Ascending aorta (tissue), 2 donors: Measurements from ENCODE around the gene R3HCC1L. TPM values are rescaled to one million over a fixed set of nuclear protein-coding genes. Genes with fewer than 3 reads are reported as not detected.

ENCODE experiments used
- DNase-seq, 2 donors: peaks; one replicate each; pipeline ENCODE4 v3.0.0-alpha.2; 2019; ENCODE audit warnings: low spot score in 2 of 2
- H3K27ac ChIP-seq, 2 donors: fragments of 200-600 bp; sonication (generic); one replicate each; pipeline ENCODE4 v1.5.1; 2016 to 2017; ENCODE audit warnings: mild to moderate bottlenecking in 1 of 2
- H3K27me3 ChIP-seq: fragments of 200-600 bp; sonication (generic); one replicate; pipeline ENCODE4 v1.5.1; 2017
- H3K36me3 ChIP-seq, 2 donors: fragments of 200-600 bp; sonication (generic); one replicate each; pipeline ENCODE4 v1.5.1; 2016
- H3K4me1 ChIP-seq, 2 donors: fragments of 200-600 bp; sonication (generic); one replicate each; pipeline ENCODE4 v1.5.1; 2016 to 2017; ENCODE audit warnings: mild to moderate bottlenecking in 1 of 2
- H3K4me3 ChIP-seq, 2 donors: fragments of 200-600 bp; sonication (generic); one replicate each; pipeline ENCODE4 v1.5.1; 2016 to 2017; ENCODE audit warnings: mild to moderate bottlenecking in 1 of 2
- H3K9me3 ChIP-seq, 2 donors: fragments of 200-600 bp; sonication (generic); one replicate each; pipeline ENCODE4 v1.5.1; 2016
- CTCF ChIP-seq, 3 experiments: fragments of 200-600 bp in 2 of 3; fragments of 450-650 bp in 1 of 3; sonication (generic) in 2 of 3; IDR thresholded peaks; one replicate each; pipeline ENCODE4 v1.5.1; 2016 to 2019; ENCODE audit warnings: antibody characterized with exemption in 3 of 3, mild to moderate bottlenecking in 1 of 3, moderate library complexity in 1 of 3
- intact Hi-C: fragments of 100-400 bp; cut with DNase I; formaldehyde crosslinking; loops from one replicate; pipeline ENCODE4 v1.15.1; 2023
- total RNA-seq: library from RNA; depleted of rRNA; stranded (reverse); fragments of >200 nt; gene quantifications from one replicate; pipeline ENCODE4 v1.1.0, GENCODE V29; 2016

R3HCC1L gene
- total RNA-seq, 1 donor from 2014 or later, result 3.1 TPM

- peaks cover 0 to 4% of the 10 kb centered on the region in 2 donors for H3K36me3 ChIP-seq
- TF ChIP-seq CTCF (IDR thresholded peaks at IDR 0.05), result no peak
- H3K9me3 ChIP-seq, result no peaks in the 10 kb centered on the region
- no peak for DNase-seq
- intact Hi-C loops, result loop anchor here (5.0 kb wide), 1 partner anchor 157 kb away; the partner anchor contains the start of gene PYROXD2
- peaks cover 0 to 12% of the 10 kb centered on the region in 2 donors for H3K4me1 ChIP-seq
- no peak overlapping the region for H3K4me3 ChIP-seq
- H3K27me3 ChIP-seq, result no peaks in the 10 kb centered on the region
- H3K27ac ChIP-seq, result no peak overlapping the region
Measured at GRCh38 chr10:98260350-98260749, 125.9 kb downstream of the R3HCC1L start.

GRCh38 chr10:98260752-98261151 lies 126.3 kb downstream of the R3HCC1L start:
- intact Hi-C loops, result loop anchor here (5.0 kb wide), 1 partner anchor 157 kb away; the partner anchor contains the start of gene PYROXD2

GRCh38 chr10:98261436-98262277 lies 127.2 kb downstream of the R3HCC1L start:
- TF ChIP-seq CTCF (IDR thresholded peaks at IDR 0.05), result no peak
- H3K4me1 ChIP-seq, result peaks cover 0 to 12% of the 10 kb centered on the region in 2 donors
- intact Hi-C loops, result loop anchor here (1.0 to 5.0 kb wide), 2 partner anchors 48 to 156 kb away; partner anchors contain the start of gene PYROXD2
- no peaks in the 10 kb centered on the region for H3K27me3 ChIP-seq
- no peaks in the 10 kb centered on the region for H3K9me3 ChIP-seq
- H3K4me3 ChIP-seq, result no peak overlapping the region
- no peaks in the 10 kb centered on the region for H3K36me3 ChIP-seq
- H3K27ac ChIP-seq, result peak overlapping the region; percentile 10 to 39
- no peak for DNase-seq

More at GRCh38 chr10:98260752-98261151, 126.3 kb downstream of the R3HCC1L start:
- DNase-seq, result no peak
- Histone ChIP-seq H3K9me3 (no peaks in the 10 kb centered on the region), H3K36me3 (peaks cover 0 to 4% of the 10 kb centered on the region in 2 donors), H3K4me1 (peaks cover 0 to 12% of the 10 kb centered on the region in 2 donors), H3K27me3 (no peaks in the 10 kb centered on the region), H3K27ac (no peak overlapping the region), H3K4me3 (no peak overlapping the region)
- no peak for TF ChIP-seq CTCF (IDR thresholded peaks at IDR 0.05)

GRCh38 chr10:98262571-98262970 lies 128.1 kb downstream of the R3HCC1L start:
- Histone ChIP-seq H3K36me3 (no peaks in the 10 kb centered on the region), H3K27ac (peak overlapping the region in 1 of 2 donors; percentile 10), H3K27me3 (no peaks in the 10 kb centered on the region), H3K9me3 (no peaks in the 10 kb centered on the region), H3K4me1 (peaks cover 0 to 18% of the 10 kb centered on the region in 2 donors), H3K4me3 (no peak overlapping the region)
- peak; percentile 17 to 52 (median 46) for TF ChIP-seq CTCF (IDR thresholded peaks at IDR 0.05)
- intact Hi-C loops, result loop anchor here (1.0 to 5.0 kb wide), 2 partner anchors 47 to 155 kb away; partner anchors contain the start of gene PYROXD2
- DNase-seq, result no peak

- Histone ChIP-seq H3K4me1 (peaks cover 0 to 20% of the 10 kb centered on the region in 2 donors), H3K27ac (no peak overlapping the region), H3K36me3 (no peaks in the 10 kb centered on the region), H3K9me3 (no peaks in the 10 kb centered on the region), H3K4me3 (no peak overlapping the region), H3K27me3 (no peaks in the 10 kb centered on the region)
- intact Hi-C loops, result loop anchor here (5.0 kb wide), 1 partner anchor 154 kb away; the partner anchor contains the start of gene PYROXD2
- no peak for TF ChIP-seq CTCF (IDR thresholded peaks at IDR 0.05)
- no peak for DNase-seq
Measured at GRCh38 chr10:98263088-98263487, 128.6 kb downstream of the R3HCC1L start.
